ENCODE data around the gene LUC7L.
A peak's percentile ranks its signal among the peaks of the same experiment; 100 is the strongest.

DNA sequence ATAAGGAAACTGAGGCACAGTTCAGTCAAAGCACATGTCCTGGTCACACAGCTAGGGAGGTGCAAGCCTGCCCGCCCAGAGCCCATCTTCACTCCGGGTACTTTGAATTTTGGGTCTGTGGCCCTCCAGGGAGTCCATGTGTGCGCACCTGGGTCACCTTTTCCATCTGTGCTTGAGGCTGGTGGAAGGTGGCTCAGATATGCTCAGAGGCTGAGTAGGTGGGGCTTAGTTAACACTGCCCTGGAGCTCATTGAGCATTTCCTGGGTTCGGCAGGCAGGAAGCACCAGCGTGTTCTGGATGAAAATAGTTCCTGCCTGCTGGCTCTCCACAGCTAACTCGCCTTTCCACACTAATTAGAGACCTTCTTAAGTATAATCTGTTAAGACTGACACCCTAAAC is 24.6 kb upstream of the LUC7L start:
- peak; percentile 33 for TF ChIP-seq POLR2A (IDR thresholded peaks at IDR 0.05)
- TF ChIP-seq, protein P1, sequence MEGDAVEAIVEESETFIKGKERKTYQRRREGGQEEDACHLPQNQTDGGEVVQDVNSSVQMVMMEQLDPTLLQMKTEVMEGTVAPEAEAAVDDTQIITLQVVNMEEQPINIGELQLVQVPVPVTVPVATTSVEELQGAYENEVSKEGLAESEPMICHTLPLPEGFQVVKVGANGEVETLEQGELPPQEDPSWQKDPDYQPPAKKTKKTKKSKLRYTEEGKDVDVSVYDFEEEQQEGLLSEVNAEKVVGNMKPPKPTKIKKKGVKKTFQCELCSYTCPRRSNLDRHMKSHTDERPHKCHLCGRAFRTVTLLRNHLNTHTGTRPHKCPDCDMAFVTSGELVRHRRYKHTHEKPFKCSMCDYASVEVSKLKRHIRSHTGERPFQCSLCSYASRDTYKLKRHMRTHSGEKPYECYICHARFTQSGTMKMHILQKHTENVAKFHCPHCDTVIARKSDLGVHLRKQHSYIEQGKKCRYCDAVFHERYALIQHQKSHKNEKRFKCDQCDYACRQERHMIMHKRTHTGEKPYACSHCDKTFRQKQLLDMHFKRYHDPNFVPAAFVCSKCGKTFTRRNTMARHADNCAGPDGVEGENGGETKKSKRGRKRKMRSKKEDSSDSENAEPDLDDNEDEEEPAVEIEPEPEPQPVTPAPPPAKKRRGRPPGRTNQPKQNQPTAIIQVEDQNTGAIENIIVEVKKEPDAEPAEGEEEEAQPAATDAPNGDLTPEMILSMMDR (IDR thresholded peaks at IDR 0.05), result no peak
- no peak for TF ChIP-seq EP300 (IDR thresholded peaks at IDR 0.05; ENCODE audit: low read depth)
